ENCODE data around the gene PRSS21.

PRSS21 gene

DNA sequence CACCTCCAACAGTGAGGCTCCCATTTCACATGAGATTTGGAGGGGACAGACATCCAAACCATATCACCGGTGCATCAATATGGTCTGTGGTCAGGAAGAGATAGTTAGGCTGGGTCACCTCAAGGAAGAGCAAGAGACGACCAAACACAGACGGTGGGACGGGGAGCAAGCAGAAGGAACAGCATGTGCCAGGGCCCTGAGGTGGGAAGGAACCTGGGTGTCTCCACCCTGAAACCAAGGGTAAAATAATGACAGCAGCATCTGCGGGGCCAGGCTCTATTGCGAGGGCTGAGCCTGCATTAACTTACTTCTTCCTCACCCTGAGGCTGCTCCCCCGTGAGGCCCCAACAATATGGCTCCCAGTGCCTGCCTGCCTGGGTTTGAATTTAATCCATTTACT, 8.9 kb upstream of the PRSS21 start:
- no peak for DNase-seq (ENCODE audit: extremely low spot score)
- ChIA-PET CTCF (no interaction called here), POLR2A (no interaction called here)
- TF ChIP-seq SUZ12 (IDR thresholded peaks at IDR 0.05) = no peak
- no peak for TF ChIP-seq NFRKB (IDR thresholded peaks at IDR 0.05)
- no peak for TF ChIP-seq LEF1 (IDR thresholded peaks at IDR 0.05; ENCODE audit: borderline replicate concordance)
- no peak for TF ChIP-seq SP1 (IDR thresholded peaks at IDR 0.05)
- no peak for TF ChIP-seq FOXM1 (IDR thresholded peaks at IDR 0.05; ENCODE audit: borderline replicate concordance)
- no peak for TF ChIP-seq ZNF384 (IDR thresholded peaks at IDR 0.05)
- no peak for TF ChIP-seq TARDBP (IDR thresholded peaks at IDR 0.05)
- no peak for TF ChIP-seq FOXA1 (IDR thresholded peaks at IDR 0.05)
- no peak for TF ChIP-seq CTBP1 (IDR thresholded peaks at IDR 0.05; ENCODE audit: borderline replicate concordance)

DNA sequence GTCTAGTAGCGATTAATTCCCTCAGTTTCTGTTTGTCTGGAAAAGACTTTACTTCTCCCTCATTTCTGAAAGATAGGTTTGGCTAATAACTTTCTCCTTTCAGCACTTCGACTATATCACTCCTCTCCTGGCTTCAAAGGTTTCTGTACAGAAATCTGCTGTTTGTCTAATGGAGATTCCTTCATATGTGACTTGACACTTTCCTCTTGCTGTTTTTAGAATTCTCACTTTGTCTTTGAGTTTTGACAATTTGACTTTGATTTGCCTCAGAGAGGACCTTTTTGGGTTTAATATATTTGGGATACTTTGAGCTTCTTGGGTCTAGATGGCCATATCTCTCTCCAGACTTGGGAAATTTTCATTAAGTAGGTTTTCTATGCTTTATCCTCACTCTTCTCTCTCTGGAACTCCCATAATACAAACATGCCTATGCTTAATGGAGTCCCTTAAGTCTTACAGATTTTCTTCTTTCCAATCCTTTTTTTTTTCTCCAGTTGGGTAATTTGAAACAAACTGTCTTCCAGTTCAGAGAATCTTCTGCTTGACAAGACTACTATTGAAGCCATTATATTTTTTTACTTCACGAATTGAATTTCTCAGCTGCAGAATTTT, 7.8 kb upstream of the PRSS21 start:
- DNase-seq (ENCODE audit: extremely low spot score) = no peak
- TF ChIP-seq TARDBP (IDR thresholded peaks at IDR 0.05) = no peak
- TF ChIP-seq ZNF384 (IDR thresholded peaks at IDR 0.05) = no peak
- no peak for TF ChIP-seq SP1 (IDR thresholded peaks at IDR 0.05)
- TF ChIP-seq FOXM1 (IDR thresholded peaks at IDR 0.05; ENCODE audit: borderline replicate concordance) = no peak
- no peak for TF ChIP-seq HDGF (IDR thresholded peaks at IDR 0.05; ENCODE audit: borderline replicate concordance)
- no peak for TF ChIP-seq ARNT (IDR thresholded peaks at IDR 0.05)
- TF ChIP-seq SUZ12 (IDR thresholded peaks at IDR 0.05) = no peak
- TF ChIP-seq BHLHE40 (IDR thresholded peaks at IDR 0.05; ENCODE audit: borderline replicate concordance) = no peak
- TF ChIP-seq, protein P1, sequence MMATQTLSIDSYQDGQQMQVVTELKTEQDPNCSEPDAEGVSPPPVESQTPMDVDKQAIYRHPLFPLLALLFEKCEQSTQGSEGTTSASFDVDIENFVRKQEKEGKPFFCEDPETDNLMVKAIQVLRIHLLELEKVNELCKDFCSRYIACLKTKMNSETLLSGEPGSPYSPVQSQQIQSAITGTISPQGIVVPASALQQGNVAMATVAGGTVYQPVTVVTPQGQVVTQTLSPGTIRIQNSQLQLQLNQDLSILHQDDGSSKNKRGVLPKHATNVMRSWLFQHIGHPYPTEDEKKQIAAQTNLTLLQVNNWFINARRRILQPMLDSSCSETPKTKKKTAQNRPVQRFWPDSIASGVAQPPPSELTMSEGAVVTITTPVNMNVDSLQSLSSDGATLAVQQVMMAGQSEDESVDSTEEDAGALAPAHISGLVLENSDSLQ (IDR thresholded peaks at IDR 0.05) = no peak
- no peak for TF ChIP-seq FOXK2 (IDR thresholded peaks at IDR 0.05)
- no peak for TF ChIP-seq ELF4 (IDR thresholded peaks at IDR 0.05)
- no peak for TF ChIP-seq CTBP1 (IDR thresholded peaks at IDR 0.05; ENCODE audit: borderline replicate concordance)
- TF ChIP-seq LEF1 (IDR thresholded peaks at IDR 0.05; ENCODE audit: borderline replicate concordance) = no peak
- no peak for TF ChIP-seq NFRKB (IDR thresholded peaks at IDR 0.05)
- no peak for TF ChIP-seq L3MBTL2 (conservative IDR thresholded peaks at IDR 0.05)
- CTCF ChIA-PET = no interaction called here
- POLR2A ChIA-PET = no interaction called here

DNA sequence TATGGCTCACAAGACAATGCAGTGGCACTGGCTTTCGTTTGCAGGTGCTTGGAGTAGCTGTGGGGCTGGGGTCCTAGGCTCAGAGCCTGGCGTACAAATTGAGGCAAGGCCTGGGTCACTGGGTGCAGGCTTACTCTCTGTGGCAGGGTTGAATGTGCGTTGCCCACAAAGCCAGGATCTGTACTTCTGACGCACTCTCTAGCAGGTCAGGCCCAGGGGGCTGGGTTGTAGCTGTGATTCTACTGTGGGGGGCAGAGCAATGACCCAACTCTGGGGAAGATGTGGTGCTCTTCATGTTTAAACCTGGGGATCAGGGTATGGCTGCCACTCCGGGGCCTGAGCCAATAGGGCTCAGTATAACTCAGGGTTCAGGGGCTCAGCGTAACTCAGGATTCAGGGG, 6.4 kb upstream of the PRSS21 start:
- ChIA-PET POLR2A (interaction anchor here (1.8 kb wide), 1 partner anchor 32 kb away, joined by 5 read pairs; no protein-coding TSS in a partner anchor), CTCF (interaction anchor here (0.5 kb wide), 1 partner anchor 112 kb away, joined by 5 read pairs; no protein-coding TSS in a partner anchor)
- TF ChIP-seq ELF4 (IDR thresholded peaks at IDR 0.05) = no peak
- no peak for TF ChIP-seq BHLHE40 (IDR thresholded peaks at IDR 0.05; ENCODE audit: borderline replicate concordance)
- TF ChIP-seq FOXM1 (IDR thresholded peaks at IDR 0.05; ENCODE audit: borderline replicate concordance) = no peak
- TF ChIP-seq L3MBTL2 (conservative IDR thresholded peaks at IDR 0.05) = no peak
- no peak for TF ChIP-seq FOXA1 (IDR thresholded peaks at IDR 0.05)
- TF ChIP-seq CTBP1 (IDR thresholded peaks at IDR 0.05; ENCODE audit: borderline replicate concordance) = no peak
- no peak for TF ChIP-seq LEF1 (IDR thresholded peaks at IDR 0.05; ENCODE audit: borderline replicate concordance)
- TF ChIP-seq SUZ12 (IDR thresholded peaks at IDR 0.05) = no peak
- TF ChIP-seq HDGF (IDR thresholded peaks at IDR 0.05; ENCODE audit: borderline replicate concordance) = no peak
- no peak for TF ChIP-seq NFRKB (IDR thresholded peaks at IDR 0.05)
- TF ChIP-seq ZNF384 (IDR thresholded peaks at IDR 0.05) = no peak
- DNase-seq (ENCODE audit: extremely low spot score) = no peak

DNA sequence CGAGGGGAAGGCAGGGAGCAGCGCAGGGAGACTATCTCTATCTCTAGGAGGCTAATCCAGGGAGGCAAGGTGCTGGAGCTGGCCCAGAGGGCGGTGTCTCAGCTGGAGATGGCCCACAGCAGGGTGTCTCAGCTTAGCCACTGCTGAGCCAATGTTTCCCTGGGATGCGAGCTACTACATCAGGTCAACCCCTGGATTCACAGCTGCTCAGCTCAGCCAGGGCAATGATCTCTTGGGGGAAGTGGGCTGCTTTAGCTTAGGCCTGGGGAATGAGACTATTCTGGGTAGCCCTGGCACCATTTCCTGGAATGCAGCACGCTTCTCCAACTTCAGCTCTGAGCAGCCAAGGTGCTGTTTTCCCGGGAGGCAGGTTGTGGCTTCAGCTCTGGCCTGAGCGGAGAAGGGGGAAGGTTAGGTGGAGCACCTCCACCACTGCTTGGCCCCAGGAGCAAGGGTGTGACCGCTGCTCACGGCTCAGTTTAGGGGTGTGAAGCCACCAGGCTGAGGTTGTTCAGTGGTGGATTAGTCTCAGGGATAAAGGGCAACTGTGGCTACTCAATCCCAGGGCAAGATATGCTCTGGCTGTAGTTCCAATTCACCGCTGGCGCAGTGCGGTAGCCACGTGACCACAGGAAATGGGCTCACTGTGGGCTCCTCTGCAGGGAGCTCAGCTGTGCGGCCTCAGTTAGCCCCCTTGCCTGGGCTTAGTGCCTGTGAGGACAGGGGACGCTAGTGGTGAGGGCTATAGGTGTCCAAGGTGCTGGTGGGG, 5.2 kb upstream of the PRSS21 start:
- POLR2A ChIA-PET = interaction anchor here (1.8 kb wide), 1 partner anchor 34 kb away, joined by 5 read pairs; no protein-coding TSS in a partner anchor
- DNase-seq (ENCODE audit: extremely low spot score) = no peak
- CTCF ChIA-PET = no interaction called here
- TF ChIP-seq FOXM1 (IDR thresholded peaks at IDR 0.05; ENCODE audit: borderline replicate concordance) = no peak
- no peak for TF ChIP-seq TARDBP (IDR thresholded peaks at IDR 0.05)
- TF ChIP-seq FOXK2 (IDR thresholded peaks at IDR 0.05) = no peak
- TF ChIP-seq NFRKB (IDR thresholded peaks at IDR 0.05) = no peak
- no peak for TF ChIP-seq HDGF (IDR thresholded peaks at IDR 0.05; ENCODE audit: borderline replicate concordance)
- no peak for TF ChIP-seq FOXA1 (IDR thresholded peaks at IDR 0.05)
- no peak for TF ChIP-seq SUZ12 (IDR thresholded peaks at IDR 0.05)
- TF ChIP-seq L3MBTL2 (conservative IDR thresholded peaks at IDR 0.05) = no peak
- TF ChIP-seq LEF1 (IDR thresholded peaks at IDR 0.05; ENCODE audit: borderline replicate concordance) = no peak

DNA sequence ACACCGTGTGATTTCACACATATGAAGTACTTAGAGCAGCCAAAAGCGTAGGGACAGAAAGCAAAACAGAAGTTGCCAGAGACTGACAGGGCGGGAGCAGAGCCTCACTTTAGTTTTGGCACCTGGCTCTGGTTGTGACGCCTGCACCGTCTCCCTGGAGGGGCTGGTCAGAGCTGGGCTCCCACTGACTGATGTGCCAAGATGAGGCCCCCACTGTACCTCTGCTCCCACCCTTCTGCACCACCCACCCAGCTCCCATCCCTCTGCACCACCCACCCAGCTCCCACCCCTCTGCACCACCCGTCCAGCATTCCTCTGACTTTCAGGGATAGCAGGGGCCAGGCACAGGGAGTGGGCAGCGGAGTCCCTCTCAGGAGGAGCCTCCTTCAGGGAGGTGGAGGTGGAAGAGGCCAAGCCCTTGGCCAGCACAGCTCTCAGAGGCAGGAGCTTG, 3.2 kb upstream of the PRSS21 start:
- ChIA-PET POLR2A (no interaction called here), CTCF (no interaction called here)
- TF ChIP-seq L3MBTL2 (conservative IDR thresholded peaks at IDR 0.05) (no peak), BHLHE40 (IDR thresholded peaks at IDR 0.05; ENCODE audit: borderline replicate concordance) (no peak), FOXA1 (IDR thresholded peaks at IDR 0.05) (no peak), LEF1 (IDR thresholded peaks at IDR 0.05; ENCODE audit: borderline replicate concordance) (no peak), SP1 (IDR thresholded peaks at IDR 0.05) (no peak), ARNT (IDR thresholded peaks at IDR 0.05) (no peak), ZNF384 (IDR thresholded peaks at IDR 0.05) (no peak), FOXM1 (IDR thresholded peaks at IDR 0.05; ENCODE audit: borderline replicate concordance) (no peak), ELF4 (IDR thresholded peaks at IDR 0.05) (no peak), SUZ12 (IDR thresholded peaks at IDR 0.05) (no peak), NFRKB (IDR thresholded peaks at IDR 0.05) (no peak), HDGF (IDR thresholded peaks at IDR 0.05; ENCODE audit: borderline replicate concordance) (no peak), FOXK2 (IDR thresholded peaks at IDR 0.05) (no peak)
- DNase-seq (ENCODE audit: extremely low spot score) = no peak

- CTCF ChIA-PET = no interaction called here
- POLR2A ChIA-PET = no interaction called here
- TF ChIP-seq, protein P1 (IDR thresholded peaks at IDR 0.05) = no peak
- no peak for TF ChIP-seq SP1 (IDR thresholded peaks at IDR 0.05)
- TF ChIP-seq HDGF (IDR thresholded peaks at IDR 0.05; ENCODE audit: borderline replicate concordance) = no peak
- no peak for TF ChIP-seq BHLHE40 (IDR thresholded peaks at IDR 0.05; ENCODE audit: borderline replicate concordance)
- no peak for TF ChIP-seq SUZ12 (IDR thresholded peaks at IDR 0.05)
- no peak for TF ChIP-seq CTBP1 (IDR thresholded peaks at IDR 0.05; ENCODE audit: borderline replicate concordance)
- TF ChIP-seq FOXM1 (IDR thresholded peaks at IDR 0.05; ENCODE audit: borderline replicate concordance) = no peak
- TF ChIP-seq TARDBP (IDR thresholded peaks at IDR 0.05) = no peak
- TF ChIP-seq ARNT (IDR thresholded peaks at IDR 0.05) = no peak
- TF ChIP-seq LEF1 (IDR thresholded peaks at IDR 0.05; ENCODE audit: borderline replicate concordance) = no peak
- no peak for TF ChIP-seq ZNF384 (IDR thresholded peaks at IDR 0.05)
- no peak for TF ChIP-seq L3MBTL2 (conservative IDR thresholded peaks at IDR 0.05)
- no peak for TF ChIP-seq FOXA1 (IDR thresholded peaks at IDR 0.05)
- TF ChIP-seq ELF4 (IDR thresholded peaks at IDR 0.05) = no peak
- DNase-seq (ENCODE audit: extremely low spot score) = no peak
Observed at GRCh38 chr16:2814551-2815298, 2.3 kb upstream of the PRSS21 start.
